Measurements from ENCODE around the gene GASK1B.

DNA sequence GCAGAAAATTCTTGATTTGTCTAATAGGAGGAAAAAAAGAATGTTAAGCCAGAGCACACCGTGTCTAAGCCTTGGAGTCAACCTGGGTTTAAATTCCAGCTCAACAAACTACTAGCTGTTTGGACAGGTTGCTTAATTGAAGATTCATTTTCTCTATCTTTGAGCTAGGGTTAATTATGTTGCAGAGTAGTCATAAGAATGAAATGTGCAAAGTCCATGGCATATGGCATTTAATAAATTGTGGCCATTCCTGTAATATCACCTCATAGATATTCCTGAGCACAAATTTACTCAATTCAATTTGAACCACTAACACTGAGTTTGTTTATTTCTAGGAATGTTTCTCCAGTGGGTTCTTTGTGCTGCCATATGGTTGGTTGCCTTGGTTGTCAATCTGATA, 42.0 kb upstream of the GASK1B start:
- TF ChIP-seq, protein P1, sequence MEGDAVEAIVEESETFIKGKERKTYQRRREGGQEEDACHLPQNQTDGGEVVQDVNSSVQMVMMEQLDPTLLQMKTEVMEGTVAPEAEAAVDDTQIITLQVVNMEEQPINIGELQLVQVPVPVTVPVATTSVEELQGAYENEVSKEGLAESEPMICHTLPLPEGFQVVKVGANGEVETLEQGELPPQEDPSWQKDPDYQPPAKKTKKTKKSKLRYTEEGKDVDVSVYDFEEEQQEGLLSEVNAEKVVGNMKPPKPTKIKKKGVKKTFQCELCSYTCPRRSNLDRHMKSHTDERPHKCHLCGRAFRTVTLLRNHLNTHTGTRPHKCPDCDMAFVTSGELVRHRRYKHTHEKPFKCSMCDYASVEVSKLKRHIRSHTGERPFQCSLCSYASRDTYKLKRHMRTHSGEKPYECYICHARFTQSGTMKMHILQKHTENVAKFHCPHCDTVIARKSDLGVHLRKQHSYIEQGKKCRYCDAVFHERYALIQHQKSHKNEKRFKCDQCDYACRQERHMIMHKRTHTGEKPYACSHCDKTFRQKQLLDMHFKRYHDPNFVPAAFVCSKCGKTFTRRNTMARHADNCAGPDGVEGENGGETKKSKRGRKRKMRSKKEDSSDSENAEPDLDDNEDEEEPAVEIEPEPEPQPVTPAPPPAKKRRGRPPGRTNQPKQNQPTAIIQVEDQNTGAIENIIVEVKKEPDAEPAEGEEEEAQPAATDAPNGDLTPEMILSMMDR (IDR thresholded peaks at IDR 0.05 in 8 of 11, conservative IDR thresholded peaks at IDR 0.05 in 3 of 11) = no peak
- no peak for TF ChIP-seq POLR2A (IDR thresholded peaks at IDR 0.05)
